Stimulated activated CD8-positive, alpha-beta memory T cell treated with anti-CD3 and anti-CD28 coated beads, Interleukin-15, amount 100 ng/mL, for 48 hours (primary cell): Measurements from ENCODE around the gene CMTM4.
"Not testable (repeated sequence)": the region's sequence is repeated elsewhere in the genome, so short reads cannot be mapped to it uniquely, and the experiment has no call there.

ENCODE experiments used
- DNase-seq, 2 donors: peaks; one replicate each; pipeline ENCODE4 v3.0.0-alpha.2; 2020; ENCODE audit warnings: low read depth in 2 of 2

The CMTM4 gene

GRCh38 chr16:66705790-66706505 lies 9.4 kb upstream of the CMTM4 start:
- no peak for DNase-seq

- DNase-seq: no peak
Observed at GRCh38 chr16:66703406-66704215, 7.1 kb upstream of the CMTM4 start.

- no peak for DNase-seq
Observed at GRCh38 chr16:66701516-66701915, 5.0 kb upstream of the CMTM4 start.

GRCh38 chr16:66701026-66701425 lies 4.5 kb upstream of the CMTM4 start:
- no peak for DNase-seq

- DNase-seq: no peak
Observed at GRCh38 chr16:66699898-66700297, 3.4 kb upstream of the CMTM4 start.

- DNase-seq: no peak
Observed at GRCh38 chr16:66698046-66698445, 1.5 kb upstream of the CMTM4 start.

- DNase-seq: peak in 1 of 2 donors; percentile 9
Observed at GRCh38 chr16:66695935-66696668, 441 bp downstream of the CMTM4 start.

GRCh38 chr16:66695471-66695934 lies 1.0 kb downstream of the CMTM4 start:
- no peak for DNase-seq

GRCh38 chr16:66693149-66693548 lies 3.4 kb downstream of the CMTM4 start:
- DNase-seq: no peak

GRCh38 chr16:66692341-66692740 lies 4.2 kb downstream of the CMTM4 start:
- no peak for DNase-seq

- no peak for DNase-seq
Observed at GRCh38 chr16:66691234-66691633, 5.3 kb downstream of the CMTM4 start.

- DNase-seq: no peak
Observed at GRCh38 chr16:66690106-66690847, 6.3 kb downstream of the CMTM4 start.

GRCh38 chr16:66689282-66689681 lies 7.3 kb downstream of the CMTM4 start:
- no peak for DNase-seq

- no peak for DNase-seq
Observed at GRCh38 chr16:66687906-66688625, 8.5 kb downstream of the CMTM4 start.

GRCh38 chr16:66685501-66686115 lies 10.9 kb downstream of the CMTM4 start:
- not testable (repeated sequence) for DNase-seq

GRCh38 chr16:66682271-66682670 lies 14.3 kb downstream of the CMTM4 start:
- DNase-seq: no peak

GRCh38 chr16:66681676-66682075 lies 14.9 kb downstream of the CMTM4 start:
- DNase-seq: no peak

- DNase-seq: no peak
Observed at GRCh38 chr16:66678337-66678736, 18.2 kb downstream of the CMTM4 start.

GRCh38 chr16:66677836-66678235 lies 18.7 kb downstream of the CMTM4 start:
- no peak for DNase-seq

- no peak for DNase-seq
Observed at GRCh38 chr16:66677179-66677578, 19.4 kb downstream of the CMTM4 start.

GRCh38 chr16:66676599-66676998 lies 19.9 kb downstream of the CMTM4 start:
- no peak for DNase-seq
